ENCODE measurements around the gene FAM78A.

GRCh38 chr9:131273146-131273855, 3.0 kb downstream of the FAM78A start:
- TF ChIP-seq CTCF (IDR thresholded peaks at IDR 0.05; ENCODE audit: low read length) (peak; percentile 21; the same call in 1 of the 2 replicates), EZH2phosphoT487 (IDR thresholded peaks at IDR 0.05; ENCODE audit: low read length) (no peak), EZH2 (optimal IDR thresholded peaks at IDR 0.05; ENCODE audit: low read depth, low read length) (no peak)
